Fibroblast of the aortic adventitia (primary cell): ENCODE data around the gene TNNT3. TPM values are rescaled to one million over a fixed set of nuclear protein-coding genes. Genes with fewer than 3 reads are reported as not detected.
A peak's percentile ranks its signal among the peaks of the same experiment; 100 is the strongest.

Experiments
- DNase-seq: peaks from one replicate; pipeline ENCODE4 v3.0.0-alpha.2; 2010; ENCODE audit warnings: low read depth
- H3K4me3 ChIP-seq: 2 replicates; pipeline ENCODE4 v1.5.1; 2011; ENCODE audit warnings: low read depth, mild to moderate bottlenecking, control low read depth, low read length, moderate library complexity
- total RNA-seq: library from RNA; depleted of rRNA; stranded (reverse); fragments of >200 nt; gene quantifications from 2 replicates; pipeline ENCODE4 v1.2.3, GENCODE V29; 2012; ENCODE audit warnings: low replicate concordance
- TF ChIP-seq, protein P1 (sequence below): IDR thresholded peaks from 2 replicates; pipeline ENCODE4 v1.5.1; 2011; ENCODE audit warnings: mild to moderate bottlenecking, low read length, control low read depth, inconsistent platforms; ENCODE audit not compliant: insufficient read depth

TNNT3 gene
- total RNA-seq, 1 donor = 0.81 TPM

GRCh38 chr11:1879941-1880720, 39.4 kb upstream of the TNNT3 start:
- H3K4me3 ChIP-seq = no peak overlapping the region
- TF ChIP-seq, protein P1, sequence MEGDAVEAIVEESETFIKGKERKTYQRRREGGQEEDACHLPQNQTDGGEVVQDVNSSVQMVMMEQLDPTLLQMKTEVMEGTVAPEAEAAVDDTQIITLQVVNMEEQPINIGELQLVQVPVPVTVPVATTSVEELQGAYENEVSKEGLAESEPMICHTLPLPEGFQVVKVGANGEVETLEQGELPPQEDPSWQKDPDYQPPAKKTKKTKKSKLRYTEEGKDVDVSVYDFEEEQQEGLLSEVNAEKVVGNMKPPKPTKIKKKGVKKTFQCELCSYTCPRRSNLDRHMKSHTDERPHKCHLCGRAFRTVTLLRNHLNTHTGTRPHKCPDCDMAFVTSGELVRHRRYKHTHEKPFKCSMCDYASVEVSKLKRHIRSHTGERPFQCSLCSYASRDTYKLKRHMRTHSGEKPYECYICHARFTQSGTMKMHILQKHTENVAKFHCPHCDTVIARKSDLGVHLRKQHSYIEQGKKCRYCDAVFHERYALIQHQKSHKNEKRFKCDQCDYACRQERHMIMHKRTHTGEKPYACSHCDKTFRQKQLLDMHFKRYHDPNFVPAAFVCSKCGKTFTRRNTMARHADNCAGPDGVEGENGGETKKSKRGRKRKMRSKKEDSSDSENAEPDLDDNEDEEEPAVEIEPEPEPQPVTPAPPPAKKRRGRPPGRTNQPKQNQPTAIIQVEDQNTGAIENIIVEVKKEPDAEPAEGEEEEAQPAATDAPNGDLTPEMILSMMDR = no peak
- DNase-seq = peak; percentile 59

DNA sequence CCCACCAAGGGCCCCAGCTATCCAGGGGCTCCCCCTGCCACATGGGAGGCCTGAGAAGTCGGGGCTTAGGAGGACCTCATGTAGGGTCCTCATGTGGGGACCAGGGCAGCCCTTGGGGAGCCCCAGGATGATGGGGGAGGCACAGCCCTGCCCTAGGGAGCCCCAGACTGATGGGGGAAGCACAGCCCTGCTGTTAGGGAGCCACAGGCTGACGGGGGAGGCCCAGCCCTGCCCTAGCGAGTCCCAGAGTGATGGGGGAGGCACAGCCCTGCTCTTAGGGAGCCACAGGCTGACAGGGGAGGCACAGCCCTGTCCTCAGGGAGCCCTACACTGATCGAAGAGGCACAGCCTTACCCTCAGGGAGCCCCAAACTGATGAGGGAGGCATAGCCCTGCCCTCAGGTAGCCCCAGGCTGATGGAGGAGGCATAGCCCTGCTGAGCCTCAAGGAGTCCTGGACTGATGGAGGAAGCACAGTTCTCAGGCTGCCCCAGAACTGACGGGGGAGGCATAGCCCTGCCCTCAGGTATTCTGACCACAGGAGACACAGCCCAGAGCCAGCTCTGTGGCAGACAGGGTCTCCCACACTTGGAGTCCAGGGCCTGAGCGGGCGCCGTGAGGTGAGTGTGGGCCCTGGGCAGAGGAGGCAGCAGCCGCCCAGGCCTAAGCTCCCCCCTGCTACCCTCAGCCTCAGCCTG, 38.6 kb upstream of the TNNT3 start:
- H3K4me3 ChIP-seq = no peak overlapping the region
- TF ChIP-seq, protein P1 = no peak
- DNase-seq = no peak

- no peak overlapping the region for H3K4me3 ChIP-seq
- TF ChIP-seq, protein P1 = no peak
- no peak for DNase-seq
Observed at GRCh38 chr11:1881442-1882264, 37.9 kb upstream of the TNNT3 start.

GRCh38 chr11:1882265-1883238, 37.0 kb upstream of the TNNT3 start:
- no peak overlapping the region for H3K4me3 ChIP-seq
- TF ChIP-seq, protein P1 = peak; percentile 93
- DNase-seq = peak; percentile 70

- no peak for DNase-seq
- TF ChIP-seq, protein P1 = no peak
- no peak overlapping the region for H3K4me3 ChIP-seq
Observed at GRCh38 chr11:1883346-1884302, 35.9 kb upstream of the TNNT3 start.
